GM12891 (cell line): ENCODE results near the gene SYNE2.

Source experiments
- PAX5 ChIP-seq: IDR thresholded peaks from 2 replicates; pipeline ENCODE4 v1.6.1; 2011; ENCODE audit warnings: low read length, moderate library complexity, mild to moderate bottlenecking; ENCODE audit not compliant: insufficient read depth, severe bottlenecking
- POLR2A ChIP-seq: IDR thresholded peaks from 2 replicates; pipeline ENCODE4 v1.6.1; 2011; ENCODE audit warnings: low read depth, low read length, control low read depth
- POLR2AphosphoS5 ChIP-seq: IDR thresholded peaks from 2 replicates; pipeline ENCODE4 v1.6.1; 2011; ENCODE audit warnings: low read depth, low read length, control low read depth
- POU2F2 ChIP-seq: IDR thresholded peaks from 2 replicates; pipeline ENCODE4 v1.6.1; 2011; ENCODE audit warnings: low read depth, mild to moderate bottlenecking, control low read depth, low read length, moderate library complexity
- SPI1 ChIP-seq: IDR thresholded peaks from 2 replicates; pipeline ENCODE4 v1.6.1; 2011; ENCODE audit warnings: low read depth, low read length, control low read depth
- TAF1 ChIP-seq: IDR thresholded peaks from 2 replicates; pipeline ENCODE4 v1.6.1; 2011; ENCODE audit warnings: low read depth, low read length, control low read depth

DNA sequence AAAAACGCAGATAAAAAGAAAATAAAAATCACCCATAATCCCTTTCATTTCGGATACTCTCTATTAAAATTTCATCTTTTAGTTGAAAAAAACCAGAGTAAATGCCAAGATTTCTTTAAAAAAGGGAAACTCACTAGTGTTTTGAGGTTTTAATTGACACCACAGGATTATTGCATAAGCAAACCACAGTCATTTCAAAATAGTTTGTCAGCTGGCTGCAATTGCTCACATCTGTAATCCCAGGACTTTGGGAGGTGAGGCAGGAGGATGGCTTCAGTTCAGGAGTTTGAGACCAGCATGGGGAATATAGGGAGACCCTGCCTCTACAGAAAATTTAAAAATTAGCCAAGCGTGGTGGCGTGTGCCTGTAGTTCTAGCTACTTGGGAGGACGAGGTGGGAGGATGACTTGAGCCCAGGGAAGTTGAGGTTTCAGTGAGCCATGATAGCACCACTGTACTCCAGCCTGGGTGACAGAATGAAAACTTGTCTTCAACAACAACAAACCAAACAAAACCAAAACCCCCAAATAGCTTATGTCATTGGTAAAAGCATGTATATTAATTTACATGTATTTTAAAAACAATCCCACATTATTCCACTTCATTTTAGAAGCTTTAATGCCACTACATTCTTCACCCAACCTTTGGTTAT, 48.8 kb downstream of the SYNE2 start:
- TF ChIP-seq TAF1 (no peak), POU2F2 (no peak), POLR2A (no peak), POLR2AphosphoS5 (no peak), SPI1 (no peak), PAX5 (no peak)
